GM12864 (cell line): ENCODE data around the gene ATAD1.
A peak's percentile ranks its signal among the peaks of the same experiment; 100 is the strongest.

Source experiments
- DNase-seq: peaks from one replicate; pipeline ENCODE4 v3.0.0-alpha.2; 2011; ENCODE audit warnings: low read depth
- H3K4me3 ChIP-seq: 2 replicates; pipeline ENCODE4 v1.5.1; 2011; ENCODE audit warnings: mild to moderate bottlenecking, low read depth, low read length, control low read depth
- CTCF ChIP-seq: IDR thresholded peaks from 2 replicates; pipeline ENCODE4 v1.5.1; 2011; ENCODE audit warnings: low read depth, mild to moderate bottlenecking, moderate library complexity, low read length, control low read depth, inconsistent platforms; ENCODE audit errors: missing control alignments

ATAD1 gene

GRCh38 chr10:87776328-87776727, 41.7 kb downstream of the ATAD1 start:
- TF ChIP-seq CTCF = no peak
- H3K4me3 ChIP-seq = no peak overlapping the region
- no peak for DNase-seq

- H3K4me3 ChIP-seq = no peak overlapping the region
- no peak for DNase-seq
- no peak for TF ChIP-seq CTCF
Measured at GRCh38 chr10:87775766-87776165, 42.3 kb downstream of the ATAD1 start.

DNA sequence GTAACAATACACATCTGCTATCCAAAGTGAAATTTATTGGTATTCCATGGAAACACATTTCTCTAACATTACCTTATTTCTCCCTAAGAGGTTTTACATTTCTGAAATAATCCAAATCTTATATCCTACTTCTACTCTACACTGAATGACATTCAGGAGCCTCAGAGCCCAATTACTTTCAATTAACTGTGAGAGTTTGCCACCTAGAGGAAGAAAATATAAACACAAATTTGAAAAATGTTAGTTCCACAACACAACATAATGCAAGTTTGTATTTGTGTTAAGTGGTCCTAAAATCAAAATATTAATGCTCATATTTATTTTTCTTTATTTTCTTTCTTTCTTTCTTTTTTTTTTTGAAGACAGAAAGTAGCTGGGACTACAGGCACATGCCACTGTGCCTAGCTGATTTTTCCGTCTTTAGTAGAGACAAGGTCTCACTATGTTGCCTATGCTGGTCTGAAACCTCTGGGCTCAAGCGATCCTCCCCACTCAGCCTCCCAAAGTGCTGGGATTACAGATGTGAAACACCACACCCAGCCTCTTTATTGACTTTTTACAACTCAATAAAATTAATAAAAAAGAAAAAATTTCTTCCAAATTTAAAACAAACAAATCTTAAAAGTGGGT, 46.0 kb downstream of the ATAD1 start:
- H3K4me3 ChIP-seq = no peak overlapping the region
- DNase-seq = no peak
- TF ChIP-seq CTCF = peak; percentile 28

DNA sequence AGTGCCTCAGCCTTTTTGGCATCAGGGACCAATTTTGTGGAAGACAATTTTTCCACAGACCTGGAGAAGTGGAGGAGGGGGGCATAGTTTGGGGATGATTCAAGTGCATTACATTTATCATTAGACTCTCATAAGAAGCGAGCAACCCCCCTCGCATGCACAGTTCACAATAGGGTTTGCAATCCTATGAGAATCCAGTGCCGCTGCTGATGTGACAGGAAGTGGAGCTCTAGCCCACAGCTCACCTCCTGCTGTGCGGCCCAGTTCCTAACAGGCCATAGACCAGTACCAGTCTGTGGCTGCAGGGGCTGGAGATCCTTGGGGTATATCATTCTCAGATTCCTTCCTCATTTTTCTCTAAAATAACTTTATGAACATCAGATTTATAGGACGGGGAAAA, 50.8 kb downstream of the ATAD1 start:
- DNase-seq = no peak
- no peak overlapping the region for H3K4me3 ChIP-seq

GRCh38 chr10:87765666-87766376, 52.2 kb downstream of the ATAD1 start:
- H3K4me3 ChIP-seq = no peak overlapping the region
- DNase-seq = no peak
- no peak for TF ChIP-seq CTCF

More for the DNA sequence above, 50.8 kb downstream of the ATAD1 start:
- TF ChIP-seq CTCF = no peak

DNA sequence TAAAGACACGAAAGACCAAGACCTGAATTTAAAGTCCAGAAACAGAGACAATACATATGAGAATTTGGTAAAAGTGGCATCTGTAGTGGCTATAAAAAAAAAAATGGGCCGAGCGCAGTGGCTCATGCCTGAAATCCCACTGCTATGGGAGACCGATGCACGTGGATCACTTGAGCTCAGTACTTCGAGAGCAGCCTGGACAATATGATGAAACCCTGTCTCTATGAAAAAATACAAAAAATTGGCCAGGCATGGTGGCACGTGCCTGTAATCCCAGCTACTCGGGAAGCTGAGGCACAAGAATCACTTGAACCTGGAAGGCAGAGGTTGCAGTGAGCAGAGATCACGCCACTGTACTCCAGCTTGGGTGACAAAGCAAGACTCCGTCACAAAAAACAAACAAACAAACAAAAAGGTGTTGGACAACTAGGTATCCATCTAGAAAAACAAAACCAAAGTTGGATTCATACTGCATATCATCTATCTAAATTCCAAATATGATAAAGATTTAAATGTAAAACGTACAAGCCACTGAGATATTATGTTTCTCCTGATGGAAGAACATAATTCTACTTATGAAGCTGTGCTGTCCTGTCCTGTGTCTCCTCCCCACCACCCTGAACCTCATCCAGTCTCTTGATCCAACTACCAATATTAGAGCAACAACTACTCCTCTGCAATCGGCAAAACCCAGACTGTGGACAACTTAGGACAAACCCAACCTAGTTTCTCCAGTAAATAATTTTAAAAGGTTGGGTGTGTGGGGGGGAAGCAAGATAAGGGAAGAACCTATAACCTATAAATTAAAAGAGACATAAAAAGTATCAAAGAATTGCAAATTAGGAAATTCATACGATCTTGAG, 53.7 kb downstream of the ATAD1 start:
- no peak for DNase-seq
- TF ChIP-seq CTCF = no peak
- no peak overlapping the region for H3K4me3 ChIP-seq
